ENCODE measurements around the gene CCDC91. TPM values are rescaled to one million over a fixed set of nuclear protein-coding genes. Genes with fewer than 3 reads are reported as not detected.

CCDC91 gene
- total and polyA plus RNA-seq, 8 donors: 15.0 to 27.0 (median 19.1) TPM

DNA sequence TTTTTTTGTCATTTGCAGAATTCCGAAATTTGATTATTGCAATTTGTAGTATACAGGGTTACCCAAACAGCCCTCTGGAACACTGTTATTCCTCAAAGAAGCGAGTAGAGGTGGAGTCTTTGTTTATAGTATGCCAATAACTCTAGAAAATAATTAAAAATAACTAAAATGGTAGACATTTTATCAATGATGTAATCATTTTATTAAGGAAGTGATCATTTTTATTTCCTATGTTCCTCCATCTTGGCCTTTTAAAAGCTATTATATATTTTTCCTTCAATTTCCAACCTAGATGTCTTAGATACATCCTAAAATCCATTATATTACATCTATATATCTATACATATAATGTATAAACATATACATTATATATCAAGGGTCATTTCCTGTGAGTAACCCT, 106.0 kb downstream of the CCDC91 start:
- TF ChIP-seq, protein P1, sequence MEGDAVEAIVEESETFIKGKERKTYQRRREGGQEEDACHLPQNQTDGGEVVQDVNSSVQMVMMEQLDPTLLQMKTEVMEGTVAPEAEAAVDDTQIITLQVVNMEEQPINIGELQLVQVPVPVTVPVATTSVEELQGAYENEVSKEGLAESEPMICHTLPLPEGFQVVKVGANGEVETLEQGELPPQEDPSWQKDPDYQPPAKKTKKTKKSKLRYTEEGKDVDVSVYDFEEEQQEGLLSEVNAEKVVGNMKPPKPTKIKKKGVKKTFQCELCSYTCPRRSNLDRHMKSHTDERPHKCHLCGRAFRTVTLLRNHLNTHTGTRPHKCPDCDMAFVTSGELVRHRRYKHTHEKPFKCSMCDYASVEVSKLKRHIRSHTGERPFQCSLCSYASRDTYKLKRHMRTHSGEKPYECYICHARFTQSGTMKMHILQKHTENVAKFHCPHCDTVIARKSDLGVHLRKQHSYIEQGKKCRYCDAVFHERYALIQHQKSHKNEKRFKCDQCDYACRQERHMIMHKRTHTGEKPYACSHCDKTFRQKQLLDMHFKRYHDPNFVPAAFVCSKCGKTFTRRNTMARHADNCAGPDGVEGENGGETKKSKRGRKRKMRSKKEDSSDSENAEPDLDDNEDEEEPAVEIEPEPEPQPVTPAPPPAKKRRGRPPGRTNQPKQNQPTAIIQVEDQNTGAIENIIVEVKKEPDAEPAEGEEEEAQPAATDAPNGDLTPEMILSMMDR (IDR thresholded peaks at IDR 0.05): no peak
- peaks cover 0 to 4% (median 0%) of the 10 kb centered on the region in 3 donors for H3K4me1 ChIP-seq
- no peak overlapping the region for H3K4me3 ChIP-seq
- H3K27ac ChIP-seq: no peak overlapping the region
- ATAC-seq (no peak), DNase-seq (no peak), FAIRE-seq (no peak)
- no peaks in the 10 kb centered on the region for H3K36me3 ChIP-seq
- 95 to 99% methylated on average over 2 of the region's 2 CpGs for WGBS, 2 donors
- no peaks in the 10 kb centered on the region for H3K9me3 ChIP-seq
- intact Hi-C loops (cut with DNase I): no loop called here
- H3K27me3 ChIP-seq: no peaks in the 10 kb centered on the region

GRCh38 chr12:28303192-28303591, 112.9 kb downstream of the CCDC91 start:
- no peaks in the 10 kb centered on the region for H3K9me3 ChIP-seq
- H3K36me3 ChIP-seq: no peaks in the 10 kb centered on the region
- FAIRE-seq: no peak
- H3K4me1 ChIP-seq: no peaks in the 10 kb centered on the region
- TF ChIP-seq, protein P1 (IDR thresholded peaks at IDR 0.05): no peak
- DNase-seq: no peak
- no peak for ATAC-seq
- intact Hi-C loops (cut with DNase I): no loop called here
- H3K4me3 ChIP-seq: no peak overlapping the region
- H3K27ac ChIP-seq: no peak overlapping the region
- no peaks in the 10 kb centered on the region for H3K27me3 ChIP-seq
- WGBS, 2 donors: 96% methylated on average over 3 of the region's 3 CpGs

GRCh38 chr12:28306535-28306934, 116.3 kb downstream of the CCDC91 start:
- Histone ChIP-seq H3K9me3 (no peaks in the 10 kb centered on the region), H3K4me1 (no peaks in the 10 kb centered on the region), H3K27ac (no peak overlapping the region), H3K27me3 (no peaks in the 10 kb centered on the region), H3K4me3 (no peak overlapping the region), H3K36me3 (no peaks in the 10 kb centered on the region)
- WGBS, 2 donors: 95% methylated on average over 2 of the region's 2 CpGs
- no peak for DNase-seq
- FAIRE-seq: no peak
- intact Hi-C loops (cut with DNase I): no loop called here
- no peak for ATAC-seq
- TF ChIP-seq, protein P1 (IDR thresholded peaks at IDR 0.05): no peak

DNA sequence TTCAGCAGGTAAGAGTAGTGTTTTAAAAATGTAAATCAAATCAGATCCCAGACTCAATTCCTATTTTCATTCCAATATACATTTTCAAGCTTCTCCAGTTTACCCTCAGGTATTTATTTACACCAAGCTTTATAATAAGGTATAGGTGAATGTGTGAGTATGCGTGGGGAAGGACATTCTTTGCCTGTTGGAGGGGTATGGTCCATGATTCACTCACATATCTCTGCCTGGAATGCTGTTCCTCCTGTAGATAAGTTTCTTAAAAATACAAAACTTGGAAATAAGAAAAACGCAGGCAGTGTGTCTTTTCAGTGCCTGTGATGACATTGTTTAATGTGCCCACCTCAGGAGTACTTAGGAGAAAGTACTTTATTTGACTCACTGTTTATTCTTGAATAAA, 118.6 kb downstream of the CCDC91 start:
- TF ChIP-seq, protein P1 (IDR thresholded peaks at IDR 0.05): no peak
- H3K27me3 ChIP-seq: no peaks in the 10 kb centered on the region
- H3K27ac ChIP-seq: no peak overlapping the region
- H3K36me3 ChIP-seq: no peaks in the 10 kb centered on the region
- FAIRE-seq: no peak
- no peak for ATAC-seq
- WGBS, 2 donors: 93 to 96% methylated on average over 2 of the region's 2 CpGs
- H3K4me1 ChIP-seq: no peaks in the 10 kb centered on the region
- intact Hi-C loops (cut with DNase I): no loop called here
- DNase-seq: no peak
- H3K4me3 ChIP-seq: no peak overlapping the region
- H3K9me3 ChIP-seq: no peaks in the 10 kb centered on the region

- no peaks in the 10 kb centered on the region for H3K4me1 ChIP-seq
- no peaks in the 10 kb centered on the region for H3K27me3 ChIP-seq
- FAIRE-seq (no peak), ATAC-seq (peak in 1 of 4 donors; percentile 67), DNase-seq (peak in 2 of 6 donors; percentile 31 to 32)
- TF ChIP-seq, protein P1 (IDR thresholded peaks at IDR 0.05): no peak
- no peak overlapping the region for H3K27ac ChIP-seq
- WGBS, 2 donors: 74 to 75% methylated on average over 1 of the region's 1 CpG
- no peak overlapping the region for H3K4me3 ChIP-seq
- intact Hi-C loops (cut with DNase I): no loop called here
- H3K9me3 ChIP-seq: no peaks in the 10 kb centered on the region
- H3K36me3 ChIP-seq: no peaks in the 10 kb centered on the region
Measured at GRCh38 chr12:28313631-28314030, 123.4 kb downstream of the CCDC91 start.

Data from pancreas (tissue), 10 donors.